Muscle layer of duodenum (tissue), 2 donors: ENCODE measurements around the gene MLANA.

Experiments
- H3K27ac ChIP-seq: one replicate; pipeline ENCODE4 v1.7.0; 2013; ENCODE audit warnings: mild to moderate bottlenecking, low read length
- H3K27me3 ChIP-seq: one replicate; pipeline ENCODE4 v1.7.0; 2013; ENCODE audit warnings: low read depth, mild to moderate bottlenecking, control low read depth, low read length
- H3K36me3 ChIP-seq, 2 donors: one replicate each; pipeline ENCODE4 v1.7.0; 2013; ENCODE audit warnings: low read length in 2 of 2, control low read depth in 1 of 2, mild to moderate bottlenecking in 1 of 2; ENCODE audit not compliant: insufficient read depth in 2 of 2, control insufficient read depth in 1 of 2
- H3K4me1 ChIP-seq, 2 donors: one replicate each; pipeline ENCODE4 v1.7.0; 2013; ENCODE audit warnings: low read length in 2 of 2, mild to moderate bottlenecking in 2 of 2, control low read depth in 1 of 2, moderate library complexity in 1 of 2; ENCODE audit not compliant: insufficient read depth in 2 of 2, control insufficient read depth in 1 of 2
- H3K4me3 ChIP-seq, 2 donors: one replicate each; pipeline ENCODE4 v1.7.0; 2013; ENCODE audit warnings: low read length in 2 of 2, low read depth in 1 of 2, mild to moderate bottlenecking in 1 of 2
- H3K9me3 ChIP-seq, 2 donors: one replicate each; pipeline ENCODE4 v1.7.0; 2013; ENCODE audit warnings: low read length in 2 of 2, control low read depth in 1 of 2, mild to moderate bottlenecking in 1 of 2; ENCODE audit not compliant: control insufficient read depth in 1 of 2
- donor health status: healthy.

The MLANA gene

DNA sequence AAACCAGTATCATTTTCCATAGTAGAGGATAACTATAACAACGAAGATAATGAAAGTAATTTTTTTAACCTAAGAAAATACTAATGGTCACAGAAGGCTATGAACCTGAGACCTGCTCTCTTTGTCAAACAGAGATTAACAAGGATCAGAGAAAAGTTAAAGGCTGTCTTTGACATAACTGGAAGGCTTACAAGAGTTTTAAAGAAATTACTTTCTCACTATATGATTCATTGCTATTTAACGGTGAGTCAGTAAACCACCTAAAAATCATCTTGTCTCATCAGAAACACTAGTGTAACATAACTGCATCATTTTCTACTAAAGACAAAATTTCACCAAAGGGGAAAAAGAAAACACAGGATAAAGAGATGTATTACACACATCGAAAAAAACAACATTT is 19.3 kb downstream of the MLANA start:
- no peaks in the 10 kb centered on the region for H3K9me3 ChIP-seq
- H3K27me3 ChIP-seq = no peaks in the 10 kb centered on the region
- no peak overlapping the region for H3K4me3 ChIP-seq
- H3K4me1 ChIP-seq = no peaks in the 10 kb centered on the region
- H3K36me3 ChIP-seq = peaks cover 0 to 10% of the 10 kb centered on the region in 2 donors
- no peak overlapping the region for H3K27ac ChIP-seq

DNA sequence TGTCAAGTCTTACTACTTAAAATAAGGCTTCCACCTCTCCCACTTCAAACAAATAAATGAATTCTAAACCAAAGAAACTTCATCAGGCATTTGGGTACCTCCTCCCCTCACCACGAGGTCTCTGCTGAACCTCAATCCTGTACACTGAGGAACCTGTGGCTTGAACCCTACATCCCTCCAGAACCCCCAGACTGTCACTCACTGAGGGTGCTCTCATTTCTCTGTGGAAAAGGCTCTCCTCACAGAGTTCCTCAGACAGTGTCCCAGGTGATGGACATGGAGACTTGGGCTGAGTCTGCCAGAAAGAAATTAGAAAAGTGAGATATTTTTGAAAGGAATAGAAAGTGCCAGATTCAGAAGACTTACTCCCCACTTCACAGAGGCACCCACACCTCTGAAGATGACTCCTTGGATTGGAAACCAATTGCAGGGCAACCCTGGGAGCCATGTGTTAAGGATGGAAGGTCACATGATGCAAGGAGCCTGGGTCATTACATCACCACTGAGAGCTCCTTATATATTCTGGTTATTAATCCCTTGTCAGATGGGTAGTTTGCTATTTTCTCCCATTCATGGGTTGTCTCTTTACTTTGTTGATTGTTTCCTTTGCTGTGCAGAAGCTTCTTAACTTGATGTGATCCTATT is 19.8 kb downstream of the MLANA start:
- Histone ChIP-seq H3K4me3 (no peak overlapping the region), H3K36me3 (peaks cover 0 to 10% of the 10 kb centered on the region in 2 donors), H3K27ac (no peak overlapping the region), H3K27me3 (no peaks in the 10 kb centered on the region), H3K4me1 (no peaks in the 10 kb centered on the region), H3K9me3 (no peaks in the 10 kb centered on the region)

DNA sequence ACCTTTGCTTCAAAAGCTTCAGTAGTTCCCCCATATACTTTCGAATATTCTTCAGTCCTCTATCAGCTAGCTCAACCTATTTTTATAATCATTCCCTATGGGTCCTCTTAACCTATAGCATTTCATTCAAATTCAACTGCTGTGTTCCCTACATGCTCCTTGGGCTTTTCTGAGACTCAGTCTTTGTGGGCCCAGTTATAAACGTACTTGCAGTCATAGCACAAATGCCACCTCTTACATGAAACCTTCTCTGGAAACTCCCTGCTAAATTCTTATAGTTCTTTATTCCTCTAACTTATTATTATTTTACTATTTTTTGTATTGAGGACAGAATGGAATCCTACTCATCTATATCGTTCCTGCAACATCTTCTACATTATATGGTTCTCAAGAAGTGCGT is 24.7 kb downstream of the MLANA start:
- Histone ChIP-seq H3K4me3 (no peak overlapping the region), H3K9me3 (no peaks in the 10 kb centered on the region), H3K27me3 (no peaks in the 10 kb centered on the region), H3K36me3 (peaks cover 2 to 9% of the 10 kb centered on the region in 2 donors), H3K4me1 (no peaks in the 10 kb centered on the region), H3K27ac (no peak overlapping the region)

- Histone ChIP-seq H3K9me3 (no peaks in the 10 kb centered on the region), H3K27ac (no peak overlapping the region), H3K27me3 (no peaks in the 10 kb centered on the region), H3K4me3 (no peak overlapping the region), H3K36me3 (peaks cover 14 to 28% of the 10 kb centered on the region in 2 donors), H3K4me1 (no peaks in the 10 kb centered on the region)
These were observed 26.6 kb downstream of the MLANA start for GRCh38 chr9:5917273-5917672.

DNA sequence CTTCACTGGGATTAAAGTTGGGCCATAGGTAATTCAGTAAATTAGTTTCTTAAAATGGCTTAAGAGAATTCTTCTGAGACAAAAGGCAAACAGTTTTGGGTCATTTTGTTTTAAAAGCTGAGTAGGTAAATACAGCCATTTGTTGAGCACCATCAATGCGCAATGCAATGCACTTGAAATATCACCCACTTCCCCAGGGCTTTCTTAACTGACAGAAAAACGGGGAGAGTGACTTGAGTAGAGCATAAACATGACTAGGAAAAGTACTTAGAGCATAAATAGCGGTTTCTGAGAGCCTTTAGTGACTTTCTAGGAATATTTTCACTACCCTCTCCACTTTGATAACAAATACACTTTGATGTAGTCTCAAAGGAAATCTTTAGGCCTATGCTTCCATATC is 27.2 kb downstream of the MLANA start:
- no peaks in the 10 kb centered on the region for H3K4me1 ChIP-seq
- H3K27ac ChIP-seq = no peak overlapping the region
- peaks cover 19 to 34% of the 10 kb centered on the region in 2 donors for H3K36me3 ChIP-seq
- no peak overlapping the region for H3K4me3 ChIP-seq
- no peaks in the 10 kb centered on the region for H3K9me3 ChIP-seq
- no peaks in the 10 kb centered on the region for H3K27me3 ChIP-seq

- no peaks in the 10 kb centered on the region for H3K27me3 ChIP-seq
- H3K9me3 ChIP-seq = no peaks in the 10 kb centered on the region
- H3K4me1 ChIP-seq = no peaks in the 10 kb centered on the region
- no peak overlapping the region for H3K27ac ChIP-seq
- peaks cover 22 to 38% of the 10 kb centered on the region in 2 donors for H3K36me3 ChIP-seq
- H3K4me3 ChIP-seq = no peak overlapping the region
These were observed 27.8 kb downstream of the MLANA start for GRCh38 chr9:5918460-5918859.

GRCh38 chr9:5920860-5921328 is 30.2 kb downstream of the MLANA start:
- H3K27me3 ChIP-seq = no peaks in the 10 kb centered on the region
- H3K4me1 ChIP-seq = no peaks in the 10 kb centered on the region
- peaks cover 33 to 49% of the 10 kb centered on the region in 2 donors for H3K36me3 ChIP-seq
- no peak overlapping the region for H3K27ac ChIP-seq
- no peak overlapping the region for H3K4me3 ChIP-seq
- H3K9me3 ChIP-seq = no peaks in the 10 kb centered on the region

- H3K27ac ChIP-seq = no peak overlapping the region
- H3K36me3 ChIP-seq = peaks cover 33 to 52% of the 10 kb centered on the region in 2 donors
- H3K9me3 ChIP-seq = no peaks in the 10 kb centered on the region
- H3K4me1 ChIP-seq = no peaks in the 10 kb centered on the region
- H3K4me3 ChIP-seq = no peak overlapping the region
- no peaks in the 10 kb centered on the region for H3K27me3 ChIP-seq
These were observed 31.5 kb downstream of the MLANA start for GRCh38 chr9:5922192-5922591.

GRCh38 chr9:5931657-5932056 is 41.0 kb downstream of the MLANA start:
- peaks cover 4 to 13% of the 10 kb centered on the region in 2 donors for H3K36me3 ChIP-seq
- no peak overlapping the region for H3K27ac ChIP-seq
- H3K4me1 ChIP-seq = no peaks in the 10 kb centered on the region

GRCh38 chr9:5938449-5938848 is 47.8 kb downstream of the MLANA start:
- H3K4me3 ChIP-seq = no peak overlapping the region

More at GRCh38 chr9:5931657-5932056, 41.0 kb downstream of the MLANA start:
- H3K27me3 ChIP-seq = no peaks in the 10 kb centered on the region
- H3K9me3 ChIP-seq = no peaks in the 10 kb centered on the region
- no peak overlapping the region for H3K4me3 ChIP-seq

GRCh38 chr9:5939530-5939929 is 48.8 kb downstream of the MLANA start:
- Histone ChIP-seq H3K9me3 (no peaks in the 10 kb centered on the region), H3K4me1 (no peaks in the 10 kb centered on the region), H3K27me3 (no peaks in the 10 kb centered on the region), H3K36me3 (no peaks in the 10 kb centered on the region), H3K4me3 (no peak overlapping the region), H3K27ac (no peak overlapping the region)

More at GRCh38 chr9:5938449-5938848, 47.8 kb downstream of the MLANA start:
- H3K9me3 ChIP-seq = no peaks in the 10 kb centered on the region
- H3K4me1 ChIP-seq = no peaks in the 10 kb centered on the region
- no peak overlapping the region for H3K27ac ChIP-seq
- H3K27me3 ChIP-seq = no peaks in the 10 kb centered on the region
- H3K36me3 ChIP-seq = peaks cover 0 to 1% of the 10 kb centered on the region in 2 donors

DNA sequence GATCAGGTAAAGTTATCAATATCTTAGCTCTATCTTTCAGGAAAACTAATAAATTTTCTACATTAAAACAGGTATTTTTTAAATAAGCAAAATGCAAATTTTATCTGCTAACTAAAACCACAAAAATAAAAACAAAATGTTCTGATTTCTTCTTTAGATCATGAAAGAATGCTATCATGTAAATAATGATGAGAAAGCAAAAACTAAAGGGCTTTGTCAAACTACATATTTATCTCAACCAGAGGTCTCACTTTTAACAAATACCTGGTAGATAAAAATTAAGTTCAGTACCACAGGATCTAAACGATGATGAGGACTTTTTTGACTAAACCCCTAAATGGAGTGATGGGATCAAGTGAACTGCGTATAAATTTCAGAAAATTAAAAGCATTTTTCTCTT is 50.5 kb downstream of the MLANA start:
- Histone ChIP-seq H3K4me3 (no peak overlapping the region), H3K27me3 (no peaks in the 10 kb centered on the region), H3K9me3 (no peaks in the 10 kb centered on the region), H3K36me3 (no peaks in the 10 kb centered on the region), H3K4me1 (no peaks in the 10 kb centered on the region), H3K27ac (no peak overlapping the region)
